ENCODE measurements around the gene C11orf54. TPM values are rescaled to one million over a fixed set of nuclear protein-coding genes. Genes with fewer than 3 reads are reported as not detected.

Gene C11orf54
- total RNA-seq, 1 experiment from 2014 or later: 18.0 TPM

GRCh38 chr11:93772123-93772522 lies 30.7 kb downstream of the C11orf54 start:
- H3K23me2 ChIP-seq (ENCODE audit: insufficient read length, low read depth, low read length, poor library complexity, severe bottlenecking): no peaks in the 10 kb centered on the region
- H2BK5ac ChIP-seq (ENCODE audit: insufficient read length, low read length): no peak overlapping the region
- H4K8ac ChIP-seq (replicated peaks; ENCODE audit: insufficient read length, low read depth, low read length): no peak overlapping the region
- no peak overlapping the region for H3K4ac ChIP-seq (ENCODE audit: low read depth, low read length)
- H3K56ac ChIP-seq (ENCODE audit: insufficient read length, low read depth, low read length): no peak overlapping the region
- H4K5ac ChIP-seq (ENCODE audit: insufficient read length, low read depth, low read length): no peak overlapping the region
- peaks cover 0 to 2% (median 2%) of the 10 kb centered on the region in 3 experiments; a peak in 5 of 7 replicates for H3K36me3 Mint-ChIP-seq (ENCODE audit: insufficient read depth in 1 of 3, low read depth in 3 of 3)
- H3K27me3 Mint-ChIP-seq (ENCODE audit: low read depth): no peaks in the 10 kb centered on the region
- no peak overlapping the region for H3K4me2 ChIP-seq (ENCODE audit: insufficient read depth, insufficient read length, low read length)
- no peak overlapping the region for H2BK20ac ChIP-seq (ENCODE audit: low read depth, low read length, poor library complexity, severe bottlenecking)
- peaks cover 0 to 6% of the 10 kb centered on the region in 2 experiments; a peak in 3 of 4 replicates for H3K4me1 Mint-ChIP-seq
- H3K9ac ChIP-seq (ENCODE audit: extremely low read depth, insufficient read length, low read length): no peak overlapping the region
- no peak overlapping the region for H3K23ac ChIP-seq (ENCODE audit: insufficient read length, low read depth, low read length)
- H3K14ac ChIP-seq (ENCODE audit: insufficient read depth, low read length): no peak overlapping the region
- no peak overlapping the region for H2AFZ ChIP-seq (ENCODE audit: low read length)
- H4K91ac ChIP-seq (ENCODE audit: insufficient read length, low read depth, low read length): no peak overlapping the region
- H3K4me1 ChIP-seq (ENCODE audit: insufficient read depth, low read length): no peaks in the 10 kb centered on the region
- TF ChIP-seq CTCF (conservative IDR thresholded peaks at IDR 0.05): no peak
- H4K20me1 ChIP-seq (ENCODE audit: control insufficient read depth, insufficient read depth, insufficient read length): no peaks in the 10 kb centered on the region
- H3K79me1 ChIP-seq (ENCODE audit: insufficient read depth, low read depth, low read length, poor library complexity, severe bottlenecking): no peaks in the 10 kb centered on the region
- H2BK15ac ChIP-seq (ENCODE audit: low read depth, low read length): no peak overlapping the region
- H3K18ac ChIP-seq (ENCODE audit: insufficient read length, low read depth, low read length): no peak overlapping the region
- WGBS (ENCODE audit: extremely low coverage, insufficient read length, low lambda C conversion rate): no CpG with 5 or more reads among the region's 4 CpGs
- H2AK5ac ChIP-seq (ENCODE audit: insufficient read length, low read length): no peak overlapping the region
- H3K4me3 Mint-ChIP-seq: no peak overlapping the region
- no peaks in the 10 kb centered on the region for H3K79me2 ChIP-seq (ENCODE audit: insufficient read depth, low read length)
- H3K9me3 Mint-ChIP-seq: peaks cover 0 to 2% of the 10 kb centered on the region in 2 experiments; a peak in 2 of 5 replicates
- H3K9me3 ChIP-seq (ENCODE audit: control insufficient read depth, low read depth, low read length): no peaks in the 10 kb centered on the region
- DNase-seq: no peak
- H3K27me3 ChIP-seq (ENCODE audit: insufficient read depth, low read length): no peaks in the 10 kb centered on the region; the same call in 1 of the 2 replicates
- H3K27ac ChIP-seq (ENCODE audit: insufficient read length, low read depth, low read length): no peak overlapping the region
- no peak overlapping the region for H3K27ac Mint-ChIP-seq
- no peak overlapping the region for H2BK120ac ChIP-seq (ENCODE audit: low read depth, low read length, poor library complexity, severe bottlenecking)
- no peak overlapping the region for H2BK12ac ChIP-seq (ENCODE audit: insufficient read length, low read depth, low read length)
- no peak overlapping the region for H3T11ph ChIP-seq (ENCODE audit: low read length)
